Left ventricle myocardium inferior (tissue), 1 donor: Measurements from ENCODE around the gene MS4A7. TPM values are rescaled to one million over a fixed set of nuclear protein-coding genes. Genes with fewer than 3 reads are reported as not detected.

ENCODE experiments used
- DNase-seq: peaks from one replicate; pipeline ENCODE4 v3.0.0-alpha.2; 2020
- H3K27ac ChIP-seq: fragments of 200-600 bp; replicated peaks from 2 replicates; pipeline ENCODE4 v1.8.0; 2021
- H3K27me3 ChIP-seq: fragments of 200-600 bp; 2 replicates; pipeline ENCODE4 v1.8.0; 2021; ENCODE audit warnings: low read depth
- H3K36me3 ChIP-seq: fragments of 200-600 bp; 2 replicates; pipeline ENCODE4 v1.8.0; 2021
- H3K4me1 ChIP-seq: fragments of 200-600 bp; 2 replicates; pipeline ENCODE4 v1.8.0; 2021
- H3K4me3 ChIP-seq: fragments of 200-600 bp; 2 replicates; pipeline ENCODE4 v1.8.0; 2021; ENCODE audit warnings: mild to moderate bottlenecking, moderate library complexity
- H3K9me3 ChIP-seq: fragments of 200-600 bp; replicated peaks from 2 replicates; pipeline ENCODE4 v1.8.0; 2021
- CTCF ChIP-seq: fragments of 200-600 bp; IDR thresholded peaks from 2 replicates; pipeline ENCODE4 v1.8.0; 2021; ENCODE audit warnings: antibody characterized with exemption, mild to moderate bottlenecking, borderline replicate concordance
- intact Hi-C: fragments of 100-400 bp; cut with micrococcal nuclease; formaldehyde crosslinking; loops from one replicate; pipeline ENCODE4 v1.11.0; 2022
- total RNA-seq: library from RNA; stranded (reverse); fragmentation: NEBNext Ultra II Directional; extraction: Animal tissue kit (Norgen Biotek cat#: 25700); gene quantifications from one replicate; pipeline ENCODE4 v1.2.1, GENCODE V29; 2021
- donor health status: DM: no; HTN: yes; CAD: no; lungs with severe emphysema.

The MS4A7 gene
- total RNA-seq, 1 donor from 2014 or later, result 13.1 TPM

- Histone ChIP-seq H3K4me3 (no peak overlapping the region), H3K27ac (no peak overlapping the region), H3K4me1 (no peaks in the 10 kb centered on the region), H3K27me3 (peaks cover 14% of the 10 kb centered on the region), H3K36me3 (no peaks in the 10 kb centered on the region), H3K9me3 (no peaks in the 10 kb centered on the region)
- intact Hi-C loops, result no loop called here
- TF ChIP-seq CTCF, result no peak
- no peak for DNase-seq
Measured at GRCh38 chr11:60348116-60348515, 30.2 kb upstream of the MS4A7 start.

- Histone ChIP-seq H3K9me3 (no peaks in the 10 kb centered on the region), H3K27me3 (peaks cover 14% of the 10 kb centered on the region), H3K4me3 (no peak overlapping the region), H3K4me1 (no peaks in the 10 kb centered on the region), H3K27ac (no peak overlapping the region), H3K36me3 (no peaks in the 10 kb centered on the region)
- intact Hi-C loops, result no loop called here
- TF ChIP-seq CTCF, result no peak
- no peak for DNase-seq
Measured at GRCh38 chr11:60349990-60350389, 28.3 kb upstream of the MS4A7 start.

GRCh38 chr11:60357771-60358170 lies 20.6 kb upstream of the MS4A7 start:
- H3K27me3 ChIP-seq, result no peaks in the 10 kb centered on the region
- intact Hi-C loops, result no loop called here
- no peak overlapping the region for H3K4me3 ChIP-seq
- no peak overlapping the region for H3K27ac ChIP-seq
- H3K9me3 ChIP-seq, result peaks cover 25% of the 10 kb centered on the region
- no peak for TF ChIP-seq CTCF
- H3K4me1 ChIP-seq, result no peaks in the 10 kb centered on the region
- H3K36me3 ChIP-seq, result no peaks in the 10 kb centered on the region
- no peak for DNase-seq

GRCh38 chr11:60360621-60361020 lies 17.7 kb upstream of the MS4A7 start:
- DNase-seq, result no peak
- no peak for TF ChIP-seq CTCF
- Histone ChIP-seq H3K9me3 (peaks cover 25% of the 10 kb centered on the region), H3K27ac (no peak overlapping the region), H3K27me3 (peaks cover 25% of the 10 kb centered on the region), H3K4me1 (no peaks in the 10 kb centered on the region), H3K4me3 (no peak overlapping the region), H3K36me3 (no peaks in the 10 kb centered on the region)
- intact Hi-C loops, result no loop called here

- DNase-seq, result no peak
- H3K36me3 ChIP-seq, result no peaks in the 10 kb centered on the region
- no peak for TF ChIP-seq CTCF
- intact Hi-C loops, result no loop called here
- no peaks in the 10 kb centered on the region for H3K4me1 ChIP-seq
- no peak overlapping the region for H3K4me3 ChIP-seq
- no peak overlapping the region for H3K27ac ChIP-seq
- H3K27me3 ChIP-seq, result peaks cover 32% of the 10 kb centered on the region
- peaks cover 25% of the 10 kb centered on the region for H3K9me3 ChIP-seq
Measured at GRCh38 chr11:60362241-60362640, 16.1 kb upstream of the MS4A7 start.
